NT2/D1 (cell line): ENCODE results near the gene ALKBH2.

Experiments used
- YY1 ChIP-seq: IDR thresholded peaks from 2 replicates; pipeline ENCODE4 v1.6.1; 2011; ENCODE audit not compliant: insufficient read length, insufficient read depth
- ZNF274 ChIP-seq: IDR thresholded peaks from 2 replicates; pipeline ENCODE4 v1.6.1; 2011; ENCODE audit warnings: mild to moderate bottlenecking, low read depth, low read length

DNA sequence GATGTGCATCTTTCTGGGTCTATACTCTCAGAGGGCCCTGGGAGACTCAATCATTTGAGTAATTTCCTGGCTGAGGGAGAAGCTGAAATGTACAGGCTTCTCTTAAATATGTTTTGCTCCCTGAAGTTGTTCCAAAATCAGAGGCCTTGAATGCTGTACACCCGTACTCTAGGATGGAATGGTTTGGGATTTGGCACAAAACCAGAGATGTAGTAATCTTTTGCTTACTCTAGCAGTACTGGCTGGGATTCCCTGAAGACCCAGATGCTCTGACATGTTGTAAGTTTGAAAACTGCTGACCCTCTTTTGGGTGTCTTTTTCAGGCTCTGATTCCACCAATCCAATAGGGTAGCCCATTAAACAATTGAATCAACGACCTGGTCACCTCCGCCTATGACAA, 33.5 kb upstream of the ALKBH2 start:
- TF ChIP-seq YY1 (no peak), ZNF274 (no peak)
